EH (cell line): ENCODE data around the gene TAF7L.
"Not testable (repeated sequence)": the region's sequence is repeated elsewhere in the genome, so short reads cannot be mapped to it uniquely, and the experiment has no call there.

Experiments
- DNase-seq: peaks from one replicate; pipeline ENCODE4 v3.0.0-alpha.2; 2015; ENCODE audit warnings: low read depth

Gene TAF7L, protein sequence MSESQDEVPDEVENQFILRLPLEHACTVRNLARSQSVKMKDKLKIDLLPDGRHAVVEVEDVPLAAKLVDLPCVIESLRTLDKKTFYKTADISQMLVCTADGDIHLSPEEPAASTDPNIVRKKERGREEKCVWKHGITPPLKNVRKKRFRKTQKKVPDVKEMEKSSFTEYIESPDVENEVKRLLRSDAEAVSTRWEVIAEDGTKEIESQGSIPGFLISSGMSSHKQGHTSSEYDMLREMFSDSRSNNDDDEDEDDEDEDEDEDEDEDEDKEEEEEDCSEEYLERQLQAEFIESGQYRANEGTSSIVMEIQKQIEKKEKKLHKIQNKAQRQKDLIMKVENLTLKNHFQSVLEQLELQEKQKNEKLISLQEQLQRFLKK

DNA sequence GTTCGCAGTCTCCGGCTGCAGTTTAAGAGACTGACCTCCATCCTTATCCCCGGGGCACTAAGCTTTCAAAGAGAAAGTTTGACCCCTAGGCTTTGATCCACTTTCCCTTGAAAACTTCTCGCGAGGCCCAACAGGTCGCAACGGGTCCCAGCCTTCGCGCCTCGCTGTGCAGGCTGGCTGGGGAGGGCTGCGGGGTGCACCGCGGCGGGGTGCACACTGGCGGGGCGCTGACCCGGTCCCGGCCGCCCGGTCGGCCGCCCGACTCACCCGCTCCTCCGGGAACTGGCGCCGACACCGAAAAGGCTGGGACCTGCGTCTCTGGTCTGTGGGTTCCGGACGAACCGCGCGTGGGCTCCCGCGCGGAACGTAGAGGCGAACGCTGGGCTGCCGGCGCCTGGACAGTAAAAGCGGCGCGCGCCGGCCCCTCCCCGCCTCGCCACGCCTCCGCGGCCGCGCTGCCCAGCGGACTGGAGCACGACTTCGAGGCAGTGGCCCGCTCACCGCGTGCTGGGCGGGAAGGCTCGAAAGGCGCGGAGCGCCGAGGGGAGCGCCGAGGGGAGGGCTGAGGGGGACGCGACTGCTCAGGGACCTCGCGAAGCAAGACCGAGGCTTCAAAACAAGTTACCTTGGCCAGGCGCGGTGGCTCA lies at the start of gene TAF7L:
TAF7L (minus strand) TSS at position 378 of the 647 bp plus-strand sequence. CDS start 3,791 bp downstream, outside the sequence.
- no peak for DNase-seq

DNA sequence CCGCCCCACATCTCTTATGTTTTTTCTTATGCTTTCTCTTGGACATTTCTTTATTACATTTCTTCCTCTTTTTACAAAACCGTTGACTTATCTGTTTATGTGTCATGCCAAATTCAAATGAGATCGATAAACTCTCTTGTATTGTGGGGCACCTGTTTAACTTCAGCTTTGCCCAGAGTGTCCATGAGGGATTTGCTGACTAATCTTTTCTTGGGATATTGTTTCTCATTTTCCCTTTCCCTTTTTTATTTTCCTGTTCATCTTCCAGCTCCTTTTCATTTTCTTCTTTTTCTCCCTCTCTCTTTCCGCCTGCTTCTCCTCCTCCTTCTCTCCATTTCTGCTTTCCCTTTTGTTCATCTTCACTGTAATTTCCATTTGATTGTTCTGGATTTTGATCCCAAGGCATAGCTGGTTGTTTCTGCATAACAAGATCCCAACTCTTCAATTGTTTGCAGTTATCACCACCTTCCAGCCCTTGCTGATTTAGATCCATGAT lies 46.7 kb upstream of the TAF7L start:
- no peak for DNase-seq

DNA sequence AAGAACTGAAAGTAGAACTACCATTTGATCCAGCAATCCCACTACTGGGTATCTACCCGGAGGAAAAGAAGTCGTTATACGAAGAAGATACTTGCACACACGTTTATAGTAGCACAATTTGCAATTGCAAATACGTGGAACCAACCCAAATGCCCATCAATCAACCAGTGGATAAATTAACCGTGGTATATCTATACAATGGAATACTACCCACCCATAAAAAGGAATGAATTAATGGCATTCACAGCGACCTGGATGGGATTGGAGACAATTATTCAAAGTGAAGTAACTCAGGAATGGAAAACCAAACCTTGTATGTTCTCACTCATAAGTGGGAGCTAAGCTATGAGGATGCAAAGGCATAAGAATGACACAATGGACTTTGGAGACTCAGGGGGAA lies 43.2 kb upstream of the TAF7L start:
- not testable (repeated sequence) for DNase-seq

DNA sequence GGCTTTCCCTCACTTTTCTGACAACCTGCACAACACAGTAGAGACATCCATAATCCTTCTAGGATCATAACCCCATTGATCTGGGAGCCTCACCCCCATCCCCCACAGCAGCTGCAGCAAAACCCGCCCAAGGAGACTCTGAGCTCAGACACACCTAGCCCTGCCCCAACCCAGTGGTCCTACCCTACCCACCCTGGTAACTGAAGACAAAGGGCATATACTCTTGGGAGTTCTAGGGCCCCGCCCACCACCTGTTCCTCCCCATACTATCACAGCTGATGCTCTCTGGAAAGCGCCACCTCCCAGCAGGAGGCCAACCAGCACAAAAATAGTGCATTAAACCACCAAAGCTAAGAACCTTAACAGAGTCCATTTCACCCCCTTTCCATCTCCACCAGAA lies 35.5 kb upstream of the TAF7L start:
- DNase-seq, result not testable (repeated sequence)

DNA sequence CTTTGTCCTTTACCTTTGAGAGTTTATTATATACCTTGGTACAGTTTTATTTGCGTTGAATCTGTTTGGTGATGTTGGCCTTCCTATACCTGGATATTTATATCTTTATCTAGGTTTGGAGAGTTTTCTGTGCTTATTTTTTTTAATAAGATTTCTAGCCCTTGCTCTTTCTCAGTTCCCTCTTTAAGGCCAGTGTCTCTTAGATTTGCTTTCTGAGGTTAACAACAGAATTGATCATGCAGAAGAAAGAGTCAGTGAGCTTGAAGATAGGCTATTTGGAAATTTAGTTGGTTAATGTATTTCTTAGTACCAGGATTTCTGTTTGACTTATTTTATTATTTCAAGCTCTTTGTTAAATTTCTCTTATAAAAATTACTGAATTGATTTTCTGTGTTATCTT lies 12.7 kb upstream of the TAF7L start:
- DNase-seq, result no peak

DNA sequence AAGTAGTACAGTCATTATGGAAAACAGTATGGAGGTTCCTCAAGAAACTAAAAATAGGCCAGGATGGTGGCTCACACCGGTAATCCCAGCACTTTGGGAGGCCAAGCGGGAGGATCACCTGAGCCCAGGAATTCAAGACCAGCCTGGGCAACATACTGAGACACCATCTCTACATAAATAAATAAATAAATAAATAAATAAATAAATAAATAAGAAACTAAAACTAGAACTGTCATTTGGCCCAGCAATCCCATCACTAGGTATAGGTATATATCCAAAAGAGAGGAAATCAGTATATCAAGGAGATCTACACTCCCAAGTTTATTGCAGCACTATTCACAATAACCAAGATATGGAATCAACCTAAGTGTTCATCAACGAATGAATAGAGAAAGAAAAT lies 4.5 kb upstream of the TAF7L start:
- not testable (repeated sequence) for DNase-seq

DNA sequence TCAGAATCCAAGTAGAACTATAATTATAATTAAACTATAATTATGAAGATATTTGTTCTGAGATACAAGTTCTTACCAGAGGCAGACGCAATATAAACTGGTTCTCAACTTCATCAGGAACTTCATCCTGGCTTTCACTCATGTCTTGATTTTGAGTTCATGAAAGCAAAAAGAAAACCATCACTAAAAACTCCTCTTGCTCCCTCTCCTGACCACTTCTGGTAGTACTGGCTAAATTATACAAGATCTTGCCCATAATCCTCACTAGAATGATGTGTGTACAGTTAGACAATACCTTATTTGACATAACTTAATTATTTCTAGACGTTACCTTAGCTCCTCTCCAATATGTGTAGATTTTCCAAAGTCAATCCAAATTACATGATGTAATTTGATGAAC lies 3.7 kb downstream of the TAF7L start:
- DNase-seq, result peak; percentile 52

DNA sequence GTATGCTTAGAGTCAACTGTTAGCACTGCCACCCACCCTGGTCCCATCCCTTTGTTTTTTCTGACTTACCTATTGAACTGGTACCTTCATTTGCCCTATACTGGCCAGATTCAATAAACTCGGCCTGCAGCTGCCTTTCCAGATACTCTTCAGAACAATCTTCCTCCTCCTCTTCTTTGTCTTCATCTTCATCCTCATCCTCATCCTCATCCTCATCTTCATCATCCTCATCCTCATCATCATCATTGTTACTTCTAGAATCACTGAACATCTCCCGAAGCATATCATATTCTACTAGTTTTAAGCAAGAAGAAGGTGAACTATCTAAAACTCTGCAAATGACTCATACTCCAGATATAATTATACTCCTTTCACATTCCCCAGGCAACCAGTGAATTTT lies 14.9 kb downstream of the TAF7L start:
- DNase-seq, result no peak

DNA sequence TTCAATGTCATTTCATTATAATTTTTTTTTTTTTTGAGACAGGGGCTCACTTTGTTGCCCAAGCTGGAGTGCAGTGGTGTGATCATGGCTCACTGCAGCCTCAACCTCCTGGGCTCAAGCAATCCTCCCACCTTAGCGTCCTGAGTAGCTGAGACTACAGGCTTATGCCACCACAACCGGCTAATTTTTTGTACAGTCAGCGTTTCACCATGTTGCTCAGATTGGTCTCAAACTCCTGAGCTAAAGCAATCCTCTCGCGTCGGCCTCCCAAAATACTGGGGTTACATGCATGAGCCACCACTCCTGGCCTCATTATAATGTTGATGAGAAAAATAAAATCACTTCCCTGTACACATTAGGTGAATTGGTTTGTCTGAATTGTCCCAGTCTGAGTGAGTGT lies 16.9 kb downstream of the TAF7L start:
- DNase-seq, result no peak

DNA sequence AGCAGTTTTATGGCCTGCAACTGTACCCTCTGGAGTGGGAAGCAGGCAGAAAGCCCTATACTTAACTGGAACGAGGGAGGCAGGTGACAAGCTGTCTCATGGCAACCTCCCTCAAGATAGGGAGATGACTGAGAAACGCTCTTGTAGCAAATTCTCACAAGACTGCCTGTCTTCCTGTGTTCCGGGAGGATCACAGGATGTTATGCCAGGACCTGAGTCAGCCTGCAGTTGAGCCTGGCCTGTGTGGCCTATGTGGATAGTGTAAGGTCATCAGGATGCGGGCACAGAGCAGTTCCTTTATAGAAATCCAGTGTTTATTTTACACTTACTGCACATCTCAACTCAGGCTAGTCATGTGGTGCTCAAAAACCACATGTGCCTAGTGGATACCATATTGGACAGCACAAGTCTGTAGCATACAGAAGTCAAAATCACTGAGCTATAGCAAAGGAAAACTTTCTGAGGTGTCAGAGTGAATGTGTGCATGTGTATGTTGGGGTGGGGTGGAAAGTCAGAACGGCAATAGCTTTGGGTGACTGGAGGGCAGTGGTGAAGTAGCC lies 25.2 kb downstream of the TAF7L start:
- peak; percentile 84 for DNase-seq

DNA sequence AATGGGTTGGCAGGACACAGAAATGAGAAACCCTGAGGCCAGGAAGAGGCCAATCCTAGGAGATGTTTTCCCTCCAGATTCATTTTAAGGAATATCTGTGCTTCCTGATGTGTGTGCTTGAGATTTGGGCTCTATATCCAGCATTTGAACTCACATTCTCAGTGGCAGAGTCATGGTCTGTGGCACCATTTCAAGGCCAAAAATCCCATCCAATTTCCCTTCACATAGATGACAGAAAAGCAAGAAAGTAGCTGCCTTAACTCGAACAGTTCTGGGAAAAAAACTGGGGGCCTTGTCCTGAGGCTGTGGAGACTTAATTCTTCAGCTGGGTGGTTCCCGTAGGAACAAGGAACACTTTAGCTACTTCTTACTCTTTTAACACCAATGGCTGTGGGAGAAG lies 27.4 kb downstream of the TAF7L start:
- peak; percentile 54 for DNase-seq

DNA sequence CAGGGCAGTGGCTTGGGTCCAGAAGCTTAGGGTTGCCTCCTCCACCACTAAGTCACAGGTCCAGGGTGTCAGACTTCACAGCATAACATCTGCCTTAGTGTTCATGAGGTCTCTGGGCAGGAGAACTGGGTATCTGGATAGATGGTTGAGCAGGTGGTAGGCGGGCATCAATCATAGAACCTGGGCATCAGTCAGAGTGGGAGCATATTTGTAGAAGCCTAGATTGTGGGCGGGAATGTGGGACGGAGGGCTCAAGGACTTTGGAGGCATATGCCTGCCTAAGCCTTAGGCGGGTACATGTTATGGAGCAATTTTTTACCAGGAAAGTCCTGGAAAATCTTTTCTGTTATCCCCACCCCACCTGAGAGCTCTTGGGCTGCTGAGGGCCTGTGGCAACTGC lies 28.5 kb downstream of the TAF7L start:
- DNase-seq, result no peak

DNA sequence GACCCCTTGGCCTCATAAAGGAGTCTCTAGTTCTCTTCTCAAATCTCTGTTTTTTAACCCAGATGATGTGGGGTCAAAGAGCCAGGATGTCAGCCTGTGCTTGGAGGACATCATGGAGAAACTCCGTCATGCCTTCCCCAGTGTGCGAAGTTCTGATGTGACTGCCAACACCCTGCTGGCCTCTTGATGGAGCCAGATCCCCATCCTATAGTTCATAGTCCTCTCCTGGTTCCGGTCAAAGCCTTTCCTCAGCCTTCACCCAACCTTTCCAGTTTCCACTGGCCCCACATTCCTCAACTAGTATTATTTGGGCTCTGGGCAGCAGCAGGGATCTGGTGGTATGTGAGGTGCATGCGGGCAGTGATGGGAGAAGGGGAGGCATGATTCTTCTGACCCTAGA lies 30.7 kb downstream of the TAF7L start:
- peak; percentile 40 for DNase-seq

DNA sequence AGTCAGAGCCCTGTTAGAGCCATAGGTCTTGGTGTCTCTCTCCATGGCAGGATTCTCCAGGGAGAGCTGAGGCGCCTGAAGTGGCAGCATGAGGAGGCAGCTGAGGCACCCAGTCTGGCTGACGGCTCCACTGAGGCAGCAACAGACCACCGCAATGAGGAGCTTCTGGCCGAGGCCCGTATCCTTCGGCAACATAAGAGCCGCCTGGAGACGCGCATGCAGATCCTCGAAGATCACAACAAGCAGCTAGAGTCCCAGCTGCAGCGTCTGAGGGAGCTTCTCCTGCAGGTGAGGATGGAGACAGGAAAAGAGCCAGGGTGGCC lies 32.9 kb downstream of the TAF7L start:
- DNase-seq, result no peak

DNA sequence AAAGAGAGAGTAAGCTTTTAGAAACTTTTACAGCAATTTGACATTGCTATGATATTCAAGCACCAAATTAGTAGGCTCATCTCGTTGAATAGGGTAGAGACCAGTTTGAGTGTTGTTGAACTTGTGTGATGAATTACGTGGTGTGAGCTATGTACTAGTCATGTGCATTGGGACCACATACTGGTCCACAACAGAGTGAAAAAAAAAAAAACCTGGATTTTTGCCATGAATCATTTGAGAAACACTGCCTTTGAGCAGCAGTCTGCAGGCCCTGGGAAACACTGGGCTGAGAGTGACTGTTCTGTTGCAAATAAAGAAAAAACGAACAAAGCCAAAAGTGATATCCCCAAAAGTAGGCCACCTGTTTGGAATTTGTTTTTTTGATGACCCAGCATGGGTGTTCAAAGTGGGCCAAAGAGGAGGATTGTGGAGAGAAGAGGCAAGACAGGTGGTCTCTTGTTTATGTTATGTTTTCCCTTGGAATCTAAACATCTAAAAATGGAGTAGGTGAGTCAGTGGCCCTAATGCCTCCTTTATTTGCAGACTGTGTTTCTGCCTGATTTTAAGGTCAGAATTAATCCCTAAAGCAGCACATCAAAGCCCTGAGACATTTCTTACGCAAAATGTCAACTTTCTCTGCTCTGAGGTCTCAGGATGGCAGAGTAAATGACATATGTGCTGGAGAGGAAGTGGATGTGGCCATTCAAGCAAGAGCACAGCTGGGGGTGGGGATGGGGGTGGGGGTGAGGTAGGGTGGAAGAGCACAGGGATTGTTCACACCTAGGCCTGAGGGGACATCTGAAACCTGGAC lies 33.5 kb downstream of the TAF7L start:
- peak; percentile 15 for DNase-seq

DNA sequence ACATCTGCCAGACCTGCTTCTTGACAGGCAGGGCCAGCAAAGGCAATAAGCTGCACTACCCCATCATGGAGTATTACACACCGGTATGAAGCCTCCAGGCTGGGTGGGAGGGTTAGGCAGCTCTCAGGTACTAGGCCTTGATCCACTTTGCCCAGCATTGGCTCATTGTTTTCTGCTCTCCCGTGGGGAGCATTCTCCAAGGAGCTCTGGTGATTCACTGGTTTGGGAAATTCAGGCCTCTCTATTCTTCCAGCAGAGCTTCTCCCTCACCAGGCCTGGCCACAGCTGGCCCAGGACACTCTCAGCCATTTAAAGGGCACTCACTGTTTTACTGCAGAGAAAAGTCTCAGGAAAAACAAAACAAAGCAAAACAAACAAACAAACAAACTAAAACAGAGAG lies 38.5 kb downstream of the TAF7L start:
- peak; percentile 10 for DNase-seq

DNA sequence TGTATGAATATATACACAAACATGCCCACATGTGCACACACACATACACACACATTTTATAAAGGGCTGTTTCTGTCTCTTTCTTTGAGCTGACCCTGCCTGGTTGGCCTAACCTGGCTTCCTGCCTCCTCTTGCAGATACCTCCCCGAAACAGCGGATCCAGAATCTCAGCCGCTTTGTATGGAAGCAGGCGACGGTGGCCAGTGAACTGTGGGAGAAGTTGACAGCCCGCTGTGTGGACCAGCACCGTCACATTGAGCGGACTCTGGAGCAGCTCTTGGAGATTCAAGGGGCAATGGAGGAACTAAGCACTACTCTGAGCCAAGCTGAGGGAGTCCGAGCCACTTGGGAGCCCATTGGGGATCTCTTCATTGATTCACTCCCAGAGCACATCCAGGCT lies 49.6 kb downstream of the TAF7L start:
- DNase-seq, result no peak

DNA sequence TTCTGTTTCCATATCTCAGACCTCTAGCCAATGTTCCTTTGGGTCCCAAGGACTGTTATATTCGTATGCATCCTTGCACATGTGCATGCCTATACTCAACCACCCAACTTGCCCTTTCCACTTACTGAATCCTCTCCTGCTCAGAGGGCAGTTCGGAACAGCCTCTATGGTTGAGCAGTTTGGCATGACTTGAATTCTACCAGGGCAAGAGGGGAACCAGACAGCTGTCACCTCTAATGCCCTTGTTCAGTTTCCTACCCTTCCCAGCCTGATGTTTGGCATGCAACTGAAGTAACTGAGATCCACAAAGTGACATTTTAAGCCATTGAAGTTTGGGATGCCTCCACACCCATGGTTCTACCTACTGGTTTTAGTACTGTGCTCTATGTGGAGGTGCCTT lies 54.1 kb downstream of the TAF7L start:
- DNase-seq, result no peak

DNA sequence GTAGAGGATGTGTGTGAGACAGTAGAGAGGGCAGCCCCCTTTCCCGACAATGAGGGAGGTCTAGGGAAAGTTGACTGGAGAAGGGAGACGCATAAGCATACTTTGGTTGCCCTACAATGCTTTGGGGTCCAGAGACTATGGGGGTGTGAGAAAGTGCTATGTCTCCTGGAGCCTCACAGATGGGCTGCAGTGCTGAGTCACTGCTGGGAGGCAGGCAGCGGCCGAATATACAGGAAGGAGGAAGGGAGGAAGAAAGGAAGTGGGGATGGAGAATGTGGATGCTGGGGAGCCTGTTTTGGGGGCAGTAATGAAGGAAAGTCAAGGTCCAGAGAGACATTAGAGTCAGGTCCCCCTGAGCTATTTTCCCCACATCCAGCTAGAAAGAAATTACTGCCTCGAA lies 58.8 kb downstream of the TAF7L start:
- peak; percentile 36 for DNase-seq

DNA sequence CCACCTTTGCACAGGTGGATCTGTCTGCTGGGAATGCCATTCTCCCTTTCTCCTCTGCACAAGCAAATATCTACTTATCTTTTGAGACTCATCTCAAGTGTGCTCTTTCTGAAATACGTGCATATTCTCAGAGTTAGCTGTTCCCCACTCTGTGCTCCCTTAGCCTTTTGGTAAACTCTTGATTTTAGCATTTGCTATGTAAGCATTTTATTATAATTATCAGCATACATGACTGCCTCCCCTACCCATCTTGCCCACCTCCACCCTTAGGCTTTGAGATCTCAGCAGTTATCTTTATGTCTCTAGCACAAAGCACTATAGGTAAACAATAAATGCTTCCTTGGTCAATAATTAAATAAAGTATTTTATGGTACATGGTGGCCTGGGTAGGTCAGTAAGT lies 60.1 kb downstream of the TAF7L start:
- no peak for DNase-seq

DNA sequence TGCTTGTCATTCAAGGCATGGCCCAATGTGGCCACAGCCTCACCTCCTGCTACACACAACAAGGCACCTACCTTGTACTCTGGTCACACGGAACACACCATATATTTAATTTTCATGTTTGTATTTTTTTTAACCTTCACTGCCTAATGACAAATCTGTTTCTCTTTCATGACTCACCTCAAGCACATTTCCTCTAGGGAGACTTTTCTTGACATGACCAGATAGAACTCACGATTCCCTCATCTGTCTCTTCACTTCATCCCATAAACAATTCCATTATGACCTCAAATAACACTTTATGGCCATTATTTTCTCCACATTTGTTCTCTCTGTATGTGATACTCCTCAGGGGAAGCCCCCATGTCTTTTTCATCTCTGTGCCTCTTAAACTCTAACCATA lies 60.5 kb downstream of the TAF7L start:
- DNase-seq, result peak; percentile 73

DNA sequence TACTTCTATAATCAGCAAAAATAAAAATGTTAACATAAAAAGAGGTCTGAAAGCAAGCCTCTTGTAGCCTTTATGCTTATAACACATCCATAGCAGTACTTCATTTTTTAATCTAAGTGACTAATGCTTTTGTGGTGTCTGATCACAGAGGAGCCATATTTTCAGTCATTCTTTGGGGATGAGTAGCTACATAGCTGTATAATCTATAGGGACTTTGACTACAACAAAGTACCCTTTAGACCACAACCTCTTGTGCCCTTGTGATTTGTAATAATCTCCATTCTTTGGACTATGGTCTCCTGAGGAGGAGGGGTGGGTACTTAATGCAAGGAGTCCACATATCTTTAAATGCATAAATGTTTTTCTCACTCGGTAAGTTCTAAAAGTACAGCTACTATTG lies 62.0 kb downstream of the TAF7L start:
- DNase-seq, result peak; percentile 80

DNA sequence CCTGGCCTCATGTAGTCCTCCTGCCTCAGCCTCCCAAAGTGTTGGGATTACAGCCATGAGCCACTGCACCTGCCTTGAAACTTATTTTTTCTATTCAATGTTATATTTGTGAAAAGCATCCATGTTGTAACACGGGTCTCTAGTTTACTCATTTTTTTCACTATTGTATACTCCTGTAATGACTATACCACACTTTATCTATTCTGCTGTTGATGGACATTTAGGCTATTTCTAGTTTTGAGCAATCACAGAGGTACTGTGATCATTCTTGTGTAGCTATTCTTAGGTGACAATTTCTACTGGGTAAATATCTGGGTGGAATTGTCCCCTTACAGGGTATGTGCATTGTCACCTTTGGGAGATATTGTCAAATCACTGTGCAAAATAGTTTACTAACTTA lies 67.9 kb downstream of the TAF7L start:
- DNase-seq, result no peak
